EL (cell line): Measurements from ENCODE around the gene COL18A1.
"Not testable (repeated sequence)": the region's sequence is repeated elsewhere in the genome, so short reads cannot be mapped to it uniquely, and the experiment has no call there.

Source experiments
- DNase-seq: peaks from one replicate; pipeline ENCODE4 v3.0.0-alpha.2; 2016

COL18A1 gene

GRCh38 chr21:45497846-45498645, 93.1 kb downstream of the COL18A1 start:
- no peak for DNase-seq

GRCh38 chr21:45498646-45499000, 93.7 kb downstream of the COL18A1 start:
- no peak for DNase-seq

GRCh38 chr21:45499201-45499750, 94.3 kb downstream of the COL18A1 start:
- DNase-seq: no peak

- DNase-seq: no peak
These were observed 95.1 kb downstream of the COL18A1 start for GRCh38 chr21:45499970-45500577.

- DNase-seq: not testable (repeated sequence)
These were observed 96.4 kb downstream of the COL18A1 start for GRCh38 chr21:45501081-45502005.

GRCh38 chr21:45502006-45502345, 97.0 kb downstream of the COL18A1 start:
- no peak for DNase-seq

GRCh38 chr21:45502600-45502999, 97.6 kb downstream of the COL18A1 start:
- DNase-seq: no peak

- DNase-seq: not testable (repeated sequence)
These were observed 98.3 kb downstream of the COL18A1 start for GRCh38 chr21:45503226-45503625.

GRCh38 chr21:45504021-45504515, 99.1 kb downstream of the COL18A1 start:
- no peak for DNase-seq

GRCh38 chr21:45504516-45505415, 99.8 kb downstream of the COL18A1 start:
- DNase-seq: no peak

- no peak for DNase-seq
These were observed 100.6 kb downstream of the COL18A1 start for GRCh38 chr21:45505416-45506021.

- no peak for DNase-seq
These were observed 101.4 kb downstream of the COL18A1 start for GRCh38 chr21:45506241-45506817.

- no peak for DNase-seq
These were observed 102.0 kb downstream of the COL18A1 start for GRCh38 chr21:45506836-45507522.

- DNase-seq: no peak
These were observed 102.5 kb downstream of the COL18A1 start for GRCh38 chr21:45507523-45507875.

- no peak for DNase-seq
These were observed 103.0 kb downstream of the COL18A1 start for GRCh38 chr21:45507888-45508508.

GRCh38 chr21:45508607-45509565, 103.9 kb downstream of the COL18A1 start:
- no peak for DNase-seq

- no peak for DNase-seq
These were observed 104.9 kb downstream of the COL18A1 start for GRCh38 chr21:45509566-45510465.

GRCh38 chr21:45510466-45510955, 105.5 kb downstream of the COL18A1 start:
- DNase-seq: no peak
